SK-N-MC (cell line): ENCODE results near the gene CRYBG2.

Experiments
- DNase-seq: peaks from one replicate; pipeline ENCODE4 v3.0.0-alpha.2; 2011; ENCODE audit warnings: low read depth, low spot score
- H3K27ac ChIP-seq: fragments of 200-600 bp; sonication (generic); 2 replicates; pipeline ENCODE4 v1.5.1; 2016; ENCODE audit warnings: mixed run types
- H3K36me3 ChIP-seq: fragments of 200-600 bp; sonication (generic); 2 replicates; pipeline ENCODE4 v1.6.1; 2017; ENCODE audit warnings: antibody characterized with exemption, low read length, mixed read lengths; ENCODE audit not compliant: insufficient read depth
- H3K4me3 ChIP-seq: fragments of 200-600 bp; sonication (generic); 2 replicates; pipeline ENCODE4 v1.5.1; 2016
- H3K9ac ChIP-seq: fragments of 200-600 bp; sonication (generic); 2 replicates; pipeline ENCODE4 v1.8.0; 2017; ENCODE audit warnings: mixed run types, mixed read lengths; ENCODE audit not compliant: insufficient read length
- H3K9me3 ChIP-seq: fragments of 200-600 bp; sonication (generic); 2 replicates; pipeline ENCODE4 v1.6.1; 2017; ENCODE audit warnings: low read depth, mild to moderate bottlenecking, antibody characterized with exemption, low read length, moderate library complexity, mixed read lengths
- EZH2 ChIP-seq: fragments of 200-600 bp; sonication (generic); IDR thresholded peaks from one replicate; pipeline ENCODE4 v1.6.1; 2017; ENCODE audit warnings: antibody characterized with exemption
- FOXP2 ChIP-seq: optimal IDR thresholded peaks from 2 replicates; pipeline ENCODE3; 2011; ENCODE audit warnings: mild to moderate bottlenecking, moderate library complexity; ENCODE audit not compliant: insufficient read depth; ENCODE audit errors: extremely low read length, control extremely low read depth
- POLR2AphosphoS5 ChIP-seq: IDR thresholded peaks from 2 replicates; pipeline ENCODE4 v1.6.1; 2012; ENCODE audit warnings: mild to moderate bottlenecking, low read depth, low read length, borderline replicate concordance

Gene CRYBG2, protein sequence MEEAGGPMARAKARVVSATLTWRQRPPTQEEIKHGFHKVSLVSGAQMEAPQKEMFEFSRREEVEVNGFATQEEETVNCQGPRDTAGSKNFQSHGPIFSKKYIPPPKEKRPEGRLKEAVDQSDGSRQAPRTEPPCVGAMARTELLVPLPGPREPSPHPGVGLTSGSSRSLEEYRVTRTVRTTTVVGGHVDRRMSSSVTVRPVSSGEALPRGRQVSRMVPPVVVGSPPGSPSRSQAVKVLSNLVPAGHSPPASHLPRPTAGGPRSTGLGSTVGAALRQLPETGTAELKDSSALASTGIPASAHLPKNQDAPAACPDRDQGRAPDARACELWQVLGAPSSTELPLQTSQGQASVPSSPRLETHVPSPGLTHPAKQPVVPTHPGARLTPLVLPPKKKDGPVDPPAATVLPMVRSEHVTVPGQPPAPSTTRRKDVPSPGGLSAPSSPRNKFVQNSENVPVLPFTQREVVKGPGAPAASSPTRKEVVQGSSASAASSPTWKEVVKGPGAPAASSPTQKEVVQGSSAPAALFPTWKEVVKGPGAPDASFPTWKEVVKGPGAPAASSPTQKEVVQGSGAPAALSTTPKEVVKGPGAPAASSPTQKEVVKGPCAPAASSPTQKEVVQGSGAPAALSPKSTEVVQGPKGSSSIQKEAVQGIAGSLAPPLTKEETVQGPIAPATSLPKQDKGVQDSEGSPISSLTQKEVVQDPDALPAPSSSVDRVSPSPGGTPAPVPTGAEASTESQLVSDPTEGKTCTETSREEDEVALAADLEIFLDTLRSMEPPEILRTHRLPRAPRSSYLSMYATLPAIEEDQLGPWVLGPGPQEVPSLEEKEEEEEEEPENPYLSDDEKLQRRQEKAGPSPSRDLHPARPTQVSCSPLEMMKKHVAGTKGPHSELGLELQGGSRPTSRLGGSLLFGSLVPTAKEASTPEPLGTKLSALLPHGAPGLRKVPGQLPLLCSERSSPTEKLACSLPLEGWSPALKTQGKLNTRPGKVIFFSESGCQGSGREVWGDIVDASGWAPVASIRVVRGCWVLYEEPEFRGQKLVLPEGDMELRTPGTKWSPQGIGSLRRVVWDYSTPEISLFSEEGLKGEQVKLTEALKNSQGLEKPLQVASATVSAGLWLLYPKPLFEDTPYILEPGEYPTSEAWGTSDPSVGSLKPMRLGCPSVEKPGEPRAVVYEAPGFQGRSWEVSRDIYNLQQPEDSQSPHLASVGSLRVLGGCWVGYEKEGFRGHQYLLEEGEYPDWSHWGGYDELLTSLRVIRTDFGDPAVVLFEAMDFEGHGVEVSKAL (N-terminal part only)

DNA sequence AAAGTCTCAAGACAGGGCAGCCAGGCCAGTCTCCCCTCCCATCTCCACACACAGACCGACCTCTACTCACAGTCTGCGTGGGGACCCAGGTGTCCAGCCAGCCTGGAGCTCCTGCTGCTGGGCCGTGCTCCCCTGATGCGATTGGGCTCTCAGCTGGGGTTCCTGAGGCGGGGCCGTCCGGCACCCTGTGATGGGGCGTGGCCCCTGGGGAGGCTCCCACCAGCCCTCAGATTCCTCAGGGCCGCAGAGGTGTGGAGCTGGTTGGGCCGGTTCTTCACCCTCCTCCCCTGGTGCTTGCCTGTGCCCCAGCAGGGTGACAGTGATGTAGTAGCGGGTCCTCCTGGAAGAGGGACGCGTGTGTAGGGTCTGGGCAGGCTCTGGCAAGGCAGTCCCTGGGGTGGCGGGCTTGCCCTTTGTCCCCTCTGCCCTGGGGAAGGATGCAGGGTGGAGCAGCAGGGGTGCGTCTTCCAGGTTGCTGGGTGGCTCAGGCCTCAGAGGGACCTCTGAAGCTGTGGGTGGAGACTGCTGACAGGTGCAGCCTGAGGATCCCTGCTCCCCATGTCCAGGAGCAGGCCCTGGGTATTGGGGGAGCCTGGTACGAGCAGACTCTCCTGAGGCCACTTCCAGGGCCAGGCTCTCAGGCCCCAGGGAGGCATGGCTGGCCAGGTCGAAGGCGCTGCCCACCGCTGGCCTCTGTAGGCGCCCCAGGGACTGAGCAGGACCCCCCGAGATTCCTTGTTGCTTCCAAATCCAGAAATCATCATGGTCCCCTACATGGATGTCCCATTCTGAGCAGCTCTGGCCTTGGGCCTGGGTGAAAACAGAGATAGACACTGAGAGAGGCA lies at the start of gene CRYBG2:
Gene CRYBG2 (minus strand): TSS at position 155 of the 845 bp plus-strand sequence. CDS start 7,473 bp downstream, outside the sequence.
- no peak within 1 kb of the TSS for H3K9ac ChIP-seq
- no peak within 1 kb of the TSS for H3K27ac ChIP-seq
- H3K36me3 ChIP-seq: no peaks in the 10 kb centered on the region
- no peak within 1 kb of the TSS for H3K4me3 ChIP-seq
- TF ChIP-seq POLR2AphosphoS5 (no peak), FOXP2 (no peak), EZH2 (no peak)
- no peaks in the 10 kb centered on the region for H3K9me3 ChIP-seq
- no peak for DNase-seq

DNA sequence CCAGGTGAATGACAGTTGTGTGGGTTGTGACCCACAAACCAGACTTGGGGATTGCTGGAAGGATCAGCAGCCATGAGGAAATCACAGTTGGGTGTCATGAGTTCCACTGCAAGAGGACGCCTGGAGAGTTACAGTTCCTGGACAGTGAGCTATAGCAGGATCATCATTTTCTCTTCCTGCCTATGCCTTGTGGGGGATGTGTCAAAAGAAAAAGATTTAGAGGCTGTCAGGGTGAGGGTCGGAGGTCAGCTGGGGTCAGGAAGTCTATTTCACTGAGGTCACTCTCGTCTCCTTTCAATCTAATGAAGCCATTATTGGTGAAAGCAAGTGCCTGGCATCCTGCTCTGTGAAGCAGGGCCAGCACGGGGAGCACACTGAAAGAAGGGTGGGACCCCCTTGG lies 49.7 kb upstream of the CRYBG2 start:
- DNase-seq: no peak
- no peak overlapping the region for H3K4me3 ChIP-seq
- H3K27ac ChIP-seq: no peak overlapping the region
- no peak for TF ChIP-seq POLR2AphosphoS5
- TF ChIP-seq FOXP2: no peak
- TF ChIP-seq EZH2: no peak
- H3K9ac ChIP-seq: no peak overlapping the region
- H3K9me3 ChIP-seq: no peaks in the 10 kb centered on the region
- no peaks in the 10 kb centered on the region for H3K36me3 ChIP-seq

DNA sequence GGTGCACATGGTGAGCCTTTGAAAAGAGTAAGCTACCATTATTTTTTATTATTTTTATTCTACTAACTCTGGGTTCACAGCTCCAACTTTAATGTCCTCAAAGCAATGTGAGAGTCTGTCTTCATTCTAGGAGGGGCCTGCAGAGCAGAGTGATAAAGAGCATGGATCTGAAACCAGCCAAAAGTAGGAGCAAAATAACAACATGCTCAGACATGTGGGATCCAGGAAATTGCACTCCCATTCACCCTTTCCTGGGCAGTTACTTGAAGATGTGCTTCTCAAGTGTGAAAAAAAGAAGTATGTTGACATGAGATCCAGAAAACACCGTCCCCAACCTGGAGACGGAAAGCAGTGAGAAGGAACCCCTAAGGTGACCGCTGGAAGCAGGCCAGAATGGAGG lies 48.0 kb upstream of the CRYBG2 start:
- no peak overlapping the region for H3K9ac ChIP-seq
- H3K4me3 ChIP-seq: no peak overlapping the region
- H3K27ac ChIP-seq: no peak overlapping the region
- H3K36me3 ChIP-seq: no peaks in the 10 kb centered on the region
- no peak for TF ChIP-seq FOXP2
- no peak for TF ChIP-seq POLR2AphosphoS5
- no peak for TF ChIP-seq EZH2
- no peaks in the 10 kb centered on the region for H3K9me3 ChIP-seq
- no peak for DNase-seq

DNA sequence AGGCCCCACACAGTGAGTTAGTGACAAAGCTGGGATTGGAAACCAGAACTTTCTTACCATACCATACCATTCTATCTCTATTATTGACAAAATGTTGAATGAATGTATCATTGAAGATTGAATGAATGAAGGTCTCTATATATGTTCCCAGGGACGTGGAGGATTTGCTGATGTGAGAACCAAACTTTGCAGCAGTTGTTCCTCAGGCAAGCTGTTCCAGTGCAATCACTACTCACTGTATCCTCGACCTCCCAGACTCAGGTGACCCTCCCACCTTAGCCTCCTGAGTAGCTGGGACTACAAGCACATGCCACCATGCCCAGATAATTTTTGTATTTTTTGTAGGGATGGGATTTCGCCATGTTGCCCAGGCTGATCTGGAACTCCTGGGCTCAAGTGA lies 45.1 kb upstream of the CRYBG2 start:
- H3K36me3 ChIP-seq: no peaks in the 10 kb centered on the region
- no peak overlapping the region for H3K9ac ChIP-seq
- no peak overlapping the region for H3K4me3 ChIP-seq
- DNase-seq: no peak
- H3K27ac ChIP-seq: no peak overlapping the region
- H3K9me3 ChIP-seq: no peaks in the 10 kb centered on the region
- TF ChIP-seq FOXP2: no peak
- TF ChIP-seq POLR2AphosphoS5: no peak
- TF ChIP-seq EZH2: no peak

DNA sequence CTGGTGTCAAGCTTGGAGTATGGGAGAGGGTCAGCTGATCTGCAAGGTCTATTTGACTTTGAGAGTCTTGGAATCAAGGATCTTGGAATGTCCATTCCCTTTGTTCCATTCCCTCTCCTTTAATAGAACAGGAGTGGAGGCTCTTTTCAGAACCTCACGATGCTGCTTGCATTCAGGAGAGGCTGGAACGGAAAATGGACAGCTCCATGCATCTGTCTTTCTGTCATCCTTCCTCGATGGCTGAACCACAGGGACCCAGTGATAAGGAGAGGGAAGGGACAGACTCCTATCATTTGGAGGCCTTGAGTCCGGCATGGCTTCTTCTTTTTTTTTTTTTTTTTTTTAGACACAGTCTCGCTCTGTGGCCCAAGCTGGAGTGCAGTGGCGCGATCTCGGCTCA lies 41.8 kb upstream of the CRYBG2 start:
- no peak for TF ChIP-seq FOXP2
- TF ChIP-seq EZH2: no peak
- no peak for TF ChIP-seq POLR2AphosphoS5
- no peak for DNase-seq
- Histone ChIP-seq H3K4me3 (no peak overlapping the region), H3K9ac (no peak overlapping the region), H3K9me3 (no peaks in the 10 kb centered on the region), H3K27ac (no peak overlapping the region), H3K36me3 (no peaks in the 10 kb centered on the region)

DNA sequence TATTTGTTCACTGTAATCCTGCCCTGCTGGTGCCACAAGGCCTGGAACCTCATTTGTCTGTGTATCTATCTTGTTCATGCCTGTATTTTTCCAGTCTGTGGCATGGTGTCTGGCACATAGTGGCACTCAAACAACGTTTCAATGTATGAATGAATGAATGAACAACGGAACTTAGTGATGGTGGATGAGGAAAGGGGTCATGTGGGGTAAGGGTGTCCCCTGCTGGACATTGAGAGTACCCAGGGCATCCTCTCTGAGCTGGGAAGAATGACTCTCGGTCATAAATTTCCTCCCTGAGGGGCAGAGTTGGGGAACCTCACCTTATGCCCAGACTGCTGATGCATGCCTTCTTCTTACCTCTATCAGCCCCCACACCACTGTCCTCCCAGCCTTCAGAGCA lies 37.5 kb upstream of the CRYBG2 start:
- Histone ChIP-seq H3K36me3 (no peaks in the 10 kb centered on the region), H3K27ac (no peak overlapping the region)
- DNase-seq: no peak

DNA sequence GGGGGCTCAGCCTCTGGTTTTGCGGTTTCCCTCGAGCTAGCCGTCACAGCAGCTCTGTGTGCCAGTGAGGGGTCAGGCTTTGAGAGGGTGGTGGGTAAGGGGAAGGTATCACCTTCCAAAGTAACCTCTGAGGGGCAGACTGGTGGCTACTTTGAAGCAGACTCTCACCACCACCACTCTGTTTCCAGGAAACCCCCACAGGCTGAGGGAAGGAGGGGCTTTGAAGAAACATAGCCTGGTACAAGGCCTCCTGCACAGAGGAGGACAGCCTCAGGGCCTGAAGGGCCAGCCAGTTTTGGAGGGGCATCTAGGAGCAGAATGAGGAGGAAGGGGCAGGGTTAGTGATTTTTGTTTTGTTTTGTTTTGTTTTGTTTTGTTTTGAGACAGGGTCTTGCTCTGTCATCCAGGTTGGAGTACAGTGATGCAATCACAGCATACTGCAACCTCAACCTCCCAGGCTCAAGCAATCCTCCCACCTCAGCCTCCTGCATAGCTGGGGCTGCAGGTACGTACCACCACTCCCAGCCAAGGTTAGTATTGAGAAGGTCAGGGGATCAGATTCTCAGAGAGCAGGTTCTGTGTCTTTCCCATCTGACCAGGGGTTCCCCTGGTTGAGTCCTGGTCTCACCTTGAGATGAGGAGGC lies 35.8 kb upstream of the CRYBG2 start:
- no peaks in the 10 kb centered on the region for H3K9me3 ChIP-seq
- H3K27ac ChIP-seq: no peak overlapping the region
- TF ChIP-seq POLR2AphosphoS5: no peak
- TF ChIP-seq EZH2: no peak
- no peak for TF ChIP-seq FOXP2
- no peak overlapping the region for H3K9ac ChIP-seq
- no peak for DNase-seq
- no peak overlapping the region for H3K4me3 ChIP-seq
- no peaks in the 10 kb centered on the region for H3K36me3 ChIP-seq

More for the DNA sequence above, 37.5 kb upstream of the CRYBG2 start:
- TF ChIP-seq EZH2 (no peak), FOXP2 (no peak), POLR2AphosphoS5 (no peak)
- Histone ChIP-seq H3K9ac (no peak overlapping the region), H3K9me3 (no peaks in the 10 kb centered on the region), H3K4me3 (no peak overlapping the region)
